Fibroblast of skin of scalp (primary cell): ENCODE results near the gene YLPM1.

Experiments
- DNase-seq: peaks from one replicate; pipeline ENCODE4 v3.0.0-alpha.2; 2013

YLPM1 gene

GRCh38 chr14:74879427-74880182 lies 116.5 kb downstream of the YLPM1 start:
- no peak for DNase-seq

- peak; percentile 88 for DNase-seq
Measured at GRCh38 chr14:74881431-74882102, 118.5 kb downstream of the YLPM1 start, which contains the start of gene DLST. DLST (plus strand) TSS chr14:74881916; CDS start chr14:74881954, 38 bp downstream.

- peak; percentile 29 for DNase-seq
Measured at GRCh38 chr14:74882103-74882920, 119.2 kb downstream of the YLPM1 start.
